ENCODE measurements around the gene CFLAR. TPM values are rescaled to one million over a fixed set of nuclear protein-coding genes. Genes with fewer than 3 reads are reported as not detected.

Gene CFLAR
- total RNA-seq, 3 donors from 2014 or later (not counting 1 experiment from before 2014, with no cell fraction given): 415 to 542 (median 445) TPM

DNA sequence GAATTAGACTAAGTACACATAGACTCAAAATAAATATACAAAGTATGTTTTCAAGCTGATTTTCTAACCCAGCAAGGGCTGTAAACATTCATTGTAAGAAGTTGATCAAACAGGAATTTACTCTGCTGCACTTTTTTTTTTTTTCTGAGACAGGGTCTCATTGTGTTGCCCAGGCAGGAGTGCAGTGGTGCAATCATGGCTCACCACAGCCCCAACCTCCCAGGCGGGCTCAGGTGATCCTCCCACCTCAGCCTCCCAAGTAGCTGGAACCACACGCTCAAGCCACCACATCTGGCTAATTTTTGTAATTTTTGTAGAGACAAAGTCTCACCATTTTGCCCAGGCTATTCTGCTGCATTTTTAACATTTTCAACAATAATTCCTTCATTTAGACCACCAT is 8.3 kb upstream of the CFLAR start:
- no peak overlapping the region for H3K4me3 ChIP-seq (ENCODE audit: low read length)
- Mint-ChIP-seq H3K4me1 (no peaks in the 10 kb centered on the region), H3K9me3 (no peaks in the 10 kb centered on the region), H3K27me3 (ENCODE audit: low read depth in 2 of 2) (no peaks in the 10 kb centered on the region), H3K36me3 (no peaks in the 10 kb centered on the region), H3K4me3 (no peak overlapping the region), H3K27ac (no peak overlapping the region)
- intact Hi-C loops (cut with micrococcal nuclease): no loop called here
- TF ChIP-seq, protein P1, sequence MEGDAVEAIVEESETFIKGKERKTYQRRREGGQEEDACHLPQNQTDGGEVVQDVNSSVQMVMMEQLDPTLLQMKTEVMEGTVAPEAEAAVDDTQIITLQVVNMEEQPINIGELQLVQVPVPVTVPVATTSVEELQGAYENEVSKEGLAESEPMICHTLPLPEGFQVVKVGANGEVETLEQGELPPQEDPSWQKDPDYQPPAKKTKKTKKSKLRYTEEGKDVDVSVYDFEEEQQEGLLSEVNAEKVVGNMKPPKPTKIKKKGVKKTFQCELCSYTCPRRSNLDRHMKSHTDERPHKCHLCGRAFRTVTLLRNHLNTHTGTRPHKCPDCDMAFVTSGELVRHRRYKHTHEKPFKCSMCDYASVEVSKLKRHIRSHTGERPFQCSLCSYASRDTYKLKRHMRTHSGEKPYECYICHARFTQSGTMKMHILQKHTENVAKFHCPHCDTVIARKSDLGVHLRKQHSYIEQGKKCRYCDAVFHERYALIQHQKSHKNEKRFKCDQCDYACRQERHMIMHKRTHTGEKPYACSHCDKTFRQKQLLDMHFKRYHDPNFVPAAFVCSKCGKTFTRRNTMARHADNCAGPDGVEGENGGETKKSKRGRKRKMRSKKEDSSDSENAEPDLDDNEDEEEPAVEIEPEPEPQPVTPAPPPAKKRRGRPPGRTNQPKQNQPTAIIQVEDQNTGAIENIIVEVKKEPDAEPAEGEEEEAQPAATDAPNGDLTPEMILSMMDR (IDR thresholded peaks at IDR 0.05): no peak
- no peak overlapping the region for H3K27ac ChIP-seq (ENCODE audit: low read length)
- H3K36me3 ChIP-seq (ENCODE audit: control insufficient read depth, insufficient read depth, low read length): no peaks in the 10 kb centered on the region
- H3K9me3 ChIP-seq (ENCODE audit: control insufficient read depth, insufficient read depth, low read length): no peaks in the 10 kb centered on the region
- ATAC-seq (no peak), DNase-seq (no peak)
- 98% methylated on average over 2 of the region's 2 CpGs for WGBS (ENCODE audit: insufficient coverage)
- H3K27me3 ChIP-seq (ENCODE audit: control insufficient read depth, insufficient read depth, low read length): no peaks in the 10 kb centered on the region
- H3K4me1 ChIP-seq (ENCODE audit: control insufficient read depth, insufficient read depth, low read length): no peaks in the 10 kb centered on the region

DNA sequence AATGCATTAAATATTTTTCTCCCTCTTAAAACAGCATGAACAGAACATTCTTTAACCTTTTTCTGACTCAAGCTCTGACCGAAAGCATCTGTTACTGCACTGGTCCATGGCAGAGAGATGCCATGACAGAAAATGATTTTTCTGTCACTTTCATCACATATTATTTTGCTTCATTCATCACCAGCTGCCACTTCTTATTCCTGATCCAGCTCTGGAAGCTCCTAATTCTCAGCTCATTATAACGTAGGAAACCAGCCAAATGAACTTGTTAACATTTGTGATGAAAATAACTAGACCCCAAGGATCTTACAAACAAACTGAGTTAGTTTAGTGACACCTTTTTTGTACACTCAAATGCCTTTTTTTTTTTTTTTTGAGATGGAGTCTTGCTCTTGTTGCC is 7.6 kb upstream of the CFLAR start:
- WGBS (ENCODE audit: insufficient coverage): 100% methylated on average over 2 of the region's 2 CpGs
- H3K4me1 Mint-ChIP-seq: peaks cover 0 to 2% of the 10 kb centered on the region in 2 donors
- TF ChIP-seq, protein P1 (IDR thresholded peaks at IDR 0.05): no peak

DNA sequence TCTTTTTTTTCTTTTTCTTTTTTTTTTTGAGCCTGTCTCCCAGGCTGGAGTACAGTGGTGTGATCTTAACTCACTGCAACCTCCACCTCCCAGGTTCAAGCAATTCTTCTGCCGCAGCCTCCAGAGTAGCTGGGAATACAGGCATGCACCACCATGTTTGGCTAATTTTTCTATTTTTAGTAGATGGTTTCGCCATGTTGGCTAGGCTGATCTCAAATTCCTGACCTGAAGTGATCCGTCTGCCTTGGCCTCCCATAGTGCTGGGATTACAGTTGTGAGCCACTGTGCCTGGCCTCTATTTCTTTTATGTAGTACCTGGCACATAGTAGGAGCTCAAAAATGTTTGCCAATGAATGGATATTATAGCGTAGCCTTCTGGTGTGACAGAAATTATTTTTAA is 6.8 kb upstream of the CFLAR start:
- TF ChIP-seq, protein P1 (IDR thresholded peaks at IDR 0.05): no peak
- H3K27ac ChIP-seq (ENCODE audit: low read length): no peak overlapping the region
- WGBS (ENCODE audit: insufficient coverage): 97% methylated on average over 3 of the region's 4 CpGs
- Mint-ChIP-seq H3K27me3 (ENCODE audit: low read depth in 2 of 2) (no peaks in the 10 kb centered on the region), H3K4me1 (peaks cover under 1 to 6% of the 10 kb centered on the region in 2 donors), H3K9me3 (no peaks in the 10 kb centered on the region), H3K27ac (no peak overlapping the region), H3K4me3 (no peak overlapping the region), H3K36me3 (no peaks in the 10 kb centered on the region)
- H3K4me3 ChIP-seq (ENCODE audit: low read length): no peak overlapping the region
- H3K4me1 ChIP-seq (ENCODE audit: control insufficient read depth, insufficient read depth, low read length): peaks cover 1% of the 10 kb centered on the region
- DNase-seq (no peak), ATAC-seq (no peak)
- no peaks in the 10 kb centered on the region for H3K36me3 ChIP-seq (ENCODE audit: control insufficient read depth, insufficient read depth, low read length)
- H3K9me3 ChIP-seq (ENCODE audit: control insufficient read depth, insufficient read depth, low read length): no peaks in the 10 kb centered on the region
- intact Hi-C loops (cut with micrococcal nuclease): no loop called here
- no peaks in the 10 kb centered on the region for H3K27me3 ChIP-seq (ENCODE audit: control insufficient read depth, insufficient read depth, low read length)

More for the DNA sequence above, 7.6 kb upstream of the CFLAR start:
- H3K9me3 ChIP-seq (ENCODE audit: control insufficient read depth, insufficient read depth, low read length): no peaks in the 10 kb centered on the region
- no peaks in the 10 kb centered on the region for H3K27me3 ChIP-seq (ENCODE audit: control insufficient read depth, insufficient read depth, low read length)
- intact Hi-C loops (cut with micrococcal nuclease): no loop called here
- Mint-ChIP-seq H3K4me3 (no peak overlapping the region), H3K27ac (no peak overlapping the region), H3K9me3 (no peaks in the 10 kb centered on the region), H3K36me3 (no peaks in the 10 kb centered on the region), H3K27me3 (ENCODE audit: low read depth in 2 of 2) (no peaks in the 10 kb centered on the region)
- no peak overlapping the region for H3K27ac ChIP-seq (ENCODE audit: low read length)
- no peak for ATAC-seq
- no peaks in the 10 kb centered on the region for H3K4me1 ChIP-seq (ENCODE audit: control insufficient read depth, insufficient read depth, low read length)
- no peak for DNase-seq
- H3K36me3 ChIP-seq (ENCODE audit: control insufficient read depth, insufficient read depth, low read length): no peaks in the 10 kb centered on the region
- no peak overlapping the region for H3K4me3 ChIP-seq (ENCODE audit: low read length)

DNA sequence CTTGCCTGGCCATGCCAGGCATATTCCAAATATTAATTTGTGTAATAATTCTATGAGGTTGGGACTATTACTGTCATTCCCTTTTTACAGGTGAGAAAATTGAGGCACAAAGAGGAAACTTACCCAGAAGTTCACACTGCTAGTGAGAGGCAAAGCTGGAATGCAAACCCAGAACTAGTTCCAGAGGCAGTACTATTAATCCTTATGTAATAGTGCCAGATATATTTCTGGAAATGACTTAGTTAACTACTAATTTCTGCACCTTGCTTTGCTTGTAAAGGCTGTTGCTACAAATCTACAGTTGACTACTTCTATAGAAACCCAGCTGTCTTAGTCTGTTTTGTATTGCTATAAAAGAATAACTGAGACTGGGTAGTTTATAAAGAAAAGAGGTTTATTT is 5.3 kb upstream of the CFLAR start:
- H3K27ac ChIP-seq (ENCODE audit: low read length): no peak overlapping the region
- no peak overlapping the region for H3K4me3 Mint-ChIP-seq
- H3K9me3 ChIP-seq (ENCODE audit: control insufficient read depth, insufficient read depth, low read length): no peaks in the 10 kb centered on the region
- intact Hi-C loops (cut with micrococcal nuclease): no loop called here
- TF ChIP-seq, protein P1 (IDR thresholded peaks at IDR 0.05): no peak
- peaks cover 0 to 3% of the 10 kb centered on the region in 2 donors for H3K9me3 Mint-ChIP-seq
- H3K27me3 ChIP-seq (ENCODE audit: control insufficient read depth, insufficient read depth, low read length): no peaks in the 10 kb centered on the region
- no peak for DNase-seq
- H3K4me1 Mint-ChIP-seq: peaks cover 15 to 20% of the 10 kb centered on the region in 2 donors
- no peak overlapping the region for H3K27ac Mint-ChIP-seq
- no peak overlapping the region for H3K4me3 ChIP-seq (ENCODE audit: low read length)
- H3K36me3 Mint-ChIP-seq: no peaks in the 10 kb centered on the region
- H3K36me3 ChIP-seq (ENCODE audit: control insufficient read depth, insufficient read depth, low read length): no peaks in the 10 kb centered on the region
- no peak for ATAC-seq
- no peaks in the 10 kb centered on the region for H3K27me3 Mint-ChIP-seq (ENCODE audit: low read depth in 2 of 2)
- peaks cover 16% of the 10 kb centered on the region for H3K4me1 ChIP-seq (ENCODE audit: control insufficient read depth, insufficient read depth, low read length)

All from natural killer cell (primary cell).